Neuron (in vitro differentiated cells): ENCODE results near the gene HMGA1.

Experiments
- H2AFZ ChIP-seq: one replicate; pipeline ENCODE4 v1.6.1; 2013; ENCODE audit warnings: low read depth, mild to moderate bottlenecking, inconsistent platforms, low read length, moderate library complexity
- H3K27me3 ChIP-seq: one replicate; pipeline ENCODE4 v1.6.1; 2013; ENCODE audit warnings: low read length; ENCODE audit not compliant: insufficient read depth
- H3K36me3 ChIP-seq: one replicate; pipeline ENCODE4 v1.6.1; 2013; ENCODE audit warnings: low read length; ENCODE audit not compliant: insufficient read depth
- H3K4me1 ChIP-seq: one replicate; pipeline ENCODE4 v1.6.1; 2013; ENCODE audit warnings: low read length; ENCODE audit not compliant: insufficient read depth
- H3K4me3 ChIP-seq: 2 replicates; pipeline ENCODE4 v1.5.1; 2013; ENCODE audit warnings: mild to moderate bottlenecking, low read length, moderate library complexity
- H3K9me3 ChIP-seq: one replicate; pipeline ENCODE4 v1.6.1; 2013; ENCODE audit warnings: low read length

The HMGA1 gene

DNA sequence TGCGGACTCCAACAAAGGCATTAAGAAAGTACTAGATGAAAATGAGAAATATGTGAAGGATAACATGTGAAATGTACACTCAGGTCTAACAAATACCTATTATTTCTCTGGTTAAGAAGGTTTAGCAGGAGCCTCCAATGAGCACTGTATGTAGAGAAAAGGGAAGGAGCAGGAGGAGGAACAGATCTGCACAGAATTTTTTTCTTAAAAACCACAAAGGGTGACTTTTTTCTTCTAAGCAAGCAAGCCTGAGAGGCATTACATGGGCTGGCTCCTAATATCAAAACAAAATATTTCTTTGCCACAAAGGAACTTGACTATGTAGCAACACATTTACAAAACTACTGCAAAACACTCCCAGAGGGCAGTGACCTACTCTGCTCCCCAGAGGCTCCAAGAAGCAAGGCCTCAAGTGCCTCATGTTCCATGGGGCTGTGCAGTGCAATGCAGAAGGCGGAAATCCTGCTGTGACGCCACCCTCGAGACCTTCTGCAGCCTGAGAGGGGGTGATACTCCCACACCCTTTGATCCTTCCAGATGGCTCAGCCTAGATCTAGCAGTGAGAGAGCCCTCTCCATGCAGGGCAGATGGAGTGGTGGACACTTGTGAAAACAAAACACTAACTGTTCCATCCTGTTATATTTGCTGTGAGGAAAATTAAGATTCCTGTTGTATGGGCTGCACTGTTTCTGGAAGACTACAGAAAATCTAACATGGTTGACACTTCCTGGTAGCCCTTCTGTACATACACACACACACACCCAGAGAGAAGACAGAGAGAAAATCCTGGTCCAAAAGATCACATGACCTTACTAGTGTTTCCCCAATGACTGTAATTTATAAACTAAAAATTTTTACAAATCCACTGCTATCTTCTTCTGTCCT lies 48.1 kb downstream of the HMGA1 start:
- Histone ChIP-seq H3K36me3 (peaks cover 68% of the 10 kb centered on the region), H3K27me3 (no peaks in the 10 kb centered on the region), H3K9me3 (no peaks in the 10 kb centered on the region), H3K4me1 (no peaks in the 10 kb centered on the region), H3K4me3 (no peak overlapping the region), H2AFZ (no peak overlapping the region)

DNA sequence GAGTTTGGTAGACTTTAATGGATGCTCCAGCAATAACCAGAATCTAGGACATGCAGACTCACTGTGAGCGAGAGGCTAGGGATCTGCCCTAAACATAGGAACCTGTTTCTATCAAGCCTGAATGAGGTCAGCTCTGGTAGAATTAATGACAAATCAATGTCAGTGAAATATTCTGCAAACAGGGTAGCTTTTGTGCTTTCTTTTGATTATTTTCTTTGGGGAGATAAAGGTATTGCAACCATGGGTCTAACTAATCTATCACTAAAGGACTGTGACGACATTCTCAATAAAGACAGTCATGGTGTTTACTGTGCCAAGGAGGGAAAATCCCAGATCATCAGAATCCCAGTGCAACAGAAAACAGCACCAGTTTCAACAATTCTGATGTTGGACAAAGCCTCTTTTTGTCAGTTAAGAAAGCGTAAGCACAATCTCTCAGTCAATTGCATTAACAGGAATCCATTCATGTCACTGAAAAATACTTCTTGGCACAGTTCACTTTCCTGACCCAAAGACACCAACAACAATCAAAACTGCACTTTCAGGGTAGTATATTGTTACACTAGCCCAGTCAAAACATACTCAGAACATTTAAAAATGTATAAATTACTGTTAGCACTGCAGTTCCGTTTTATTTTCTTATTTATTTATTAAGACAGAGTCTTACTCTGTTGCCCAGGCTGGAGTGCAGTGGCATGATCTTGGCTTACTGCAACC lies 48.9 kb downstream of the HMGA1 start:
- H3K36me3 ChIP-seq, result peaks cover 63% of the 10 kb centered on the region
- no peak overlapping the region for H3K4me3 ChIP-seq
- H3K9me3 ChIP-seq, result no peaks in the 10 kb centered on the region
- H3K27me3 ChIP-seq, result no peaks in the 10 kb centered on the region
- no peak overlapping the region for H2AFZ ChIP-seq
- H3K4me1 ChIP-seq, result no peaks in the 10 kb centered on the region

GRCh38 chr6:34288581-34288980 lies 51.9 kb downstream of the HMGA1 start:
- no peak overlapping the region for H2AFZ ChIP-seq
- H3K9me3 ChIP-seq, result no peaks in the 10 kb centered on the region
- peaks cover 68% of the 10 kb centered on the region for H3K36me3 ChIP-seq
- no peaks in the 10 kb centered on the region for H3K4me1 ChIP-seq
- no peak overlapping the region for H3K4me3 ChIP-seq
- H3K27me3 ChIP-seq, result no peaks in the 10 kb centered on the region

- H3K36me3 ChIP-seq, result peaks cover 66% of the 10 kb centered on the region
- no peaks in the 10 kb centered on the region for H3K4me1 ChIP-seq
- no peaks in the 10 kb centered on the region for H3K9me3 ChIP-seq
Measured at GRCh38 chr6:34289137-34289536, 52.5 kb downstream of the HMGA1 start.

DNA sequence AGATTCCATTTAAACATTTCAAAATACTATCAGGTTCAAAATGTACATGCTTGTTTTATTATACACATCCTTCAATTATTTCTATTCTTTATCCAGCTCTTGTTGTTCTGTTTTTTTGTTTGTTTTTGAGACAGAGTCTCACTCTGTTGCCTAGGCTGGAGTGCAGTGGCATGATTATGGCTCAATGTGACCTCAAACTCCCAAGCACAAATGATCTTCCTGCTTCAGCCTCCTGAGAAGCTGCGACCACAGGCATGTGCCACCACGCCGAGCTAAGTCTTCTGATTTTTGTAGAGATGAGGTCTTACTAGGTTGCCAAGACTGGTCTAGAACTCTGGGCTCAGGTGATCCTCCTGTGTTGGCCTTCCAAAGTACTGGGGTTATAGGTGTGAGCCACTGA lies 56.3 kb downstream of the HMGA1 start:
- H3K36me3 ChIP-seq, result peaks cover 55% of the 10 kb centered on the region
- no peak overlapping the region for H2AFZ ChIP-seq

More at GRCh38 chr6:34289137-34289536, 52.5 kb downstream of the HMGA1 start:
- no peaks in the 10 kb centered on the region for H3K27me3 ChIP-seq
- no peak overlapping the region for H2AFZ ChIP-seq
- H3K4me3 ChIP-seq, result no peak overlapping the region

DNA sequence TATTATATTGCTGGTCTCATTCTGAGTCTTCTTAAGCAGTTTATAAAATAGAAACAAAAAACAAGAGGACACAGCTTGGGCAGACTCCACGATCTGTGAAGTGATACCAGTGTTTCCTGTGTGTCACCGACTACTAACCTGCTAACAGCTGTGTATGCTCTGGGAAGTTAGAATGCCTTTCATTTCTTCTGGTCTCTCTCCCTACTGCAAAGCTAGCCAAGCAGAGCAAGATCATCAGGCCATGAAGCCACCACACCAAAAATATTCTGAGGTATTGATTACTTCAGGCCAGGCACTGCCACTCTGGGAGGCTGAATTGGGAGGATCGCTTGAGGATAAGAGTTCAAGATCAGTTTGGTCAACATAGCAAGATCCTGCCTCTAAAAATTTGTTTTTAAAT lies 59.0 kb downstream of the HMGA1 start:
- no peak overlapping the region for H2AFZ ChIP-seq
- H3K4me3 ChIP-seq, result no peak overlapping the region

More for the DNA sequence above, 56.3 kb downstream of the HMGA1 start:
- Histone ChIP-seq H3K4me3 (no peak overlapping the region), H3K9me3 (no peaks in the 10 kb centered on the region), H3K27me3 (no peaks in the 10 kb centered on the region), H3K4me1 (no peaks in the 10 kb centered on the region)

More for the DNA sequence above, 59.0 kb downstream of the HMGA1 start:
- Histone ChIP-seq H3K27me3 (no peaks in the 10 kb centered on the region), H3K36me3 (peaks cover 45% of the 10 kb centered on the region), H3K9me3 (no peaks in the 10 kb centered on the region), H3K4me1 (no peaks in the 10 kb centered on the region)
